Karpas-422 (cell line): ENCODE measurements around the gene TMUB1. TPM values are rescaled to one million over a fixed set of nuclear protein-coding genes. Genes with fewer than 3 reads are reported as not detected.
A peak's percentile ranks its signal among the peaks of the same experiment; 100 is the strongest.

Experiments used
- DNase-seq: peaks from one replicate; pipeline ENCODE4 v3.0.0-alpha.2; 2015
- H2AFZ ChIP-seq: fragments of 200-600 bp; sonication (generic); 2 replicates; pipeline ENCODE4 v1.6.1; 2014; ENCODE audit warnings: antibody characterized with exemption, low read length, mixed read lengths
- H3K27ac ChIP-seq: fragments of 200-600 bp; sonication (generic); 2 replicates; pipeline ENCODE4 v1.5.1; 2014; ENCODE audit warnings: mild to moderate bottlenecking, low read length, moderate library complexity
- H3K27me3 ChIP-seq: fragments of 200-600 bp; sonication (generic); 2 replicates; pipeline ENCODE4 v1.6.1; 2014; ENCODE audit warnings: low read length, mixed read lengths
- H3K36me3 ChIP-seq: fragments of 200-600 bp; sonication (generic); 2 replicates; pipeline ENCODE4 v1.6.1; 2014; ENCODE audit warnings: low read length, mixed read lengths; ENCODE audit not compliant: insufficient read depth
- H3K4me1 ChIP-seq: fragments of 200-600 bp; sonication (generic); 2 replicates; pipeline ENCODE4 v1.6.1; 2014; ENCODE audit warnings: mild to moderate bottlenecking, low read length, mixed read lengths
- H3K4me2 ChIP-seq: fragments of 200-600 bp; sonication (generic); 2 replicates; pipeline ENCODE4 v1.6.1; 2014; ENCODE audit warnings: low read length, low read depth, mild to moderate bottlenecking; ENCODE audit not compliant: poor library complexity, severe bottlenecking
- H3K4me3 ChIP-seq: fragments of 200-600 bp; sonication (generic); 2 replicates; pipeline ENCODE4 v1.5.1; 2014; ENCODE audit warnings: mild to moderate bottlenecking, antibody characterized with exemption, low read length, mixed read lengths
- H3K79me2 ChIP-seq: fragments of 200-600 bp; sonication (generic); 2 replicates; pipeline ENCODE4 v1.6.1; 2014; ENCODE audit warnings: mild to moderate bottlenecking, low read length, mixed read lengths
- H3K9ac ChIP-seq: fragments of 200-600 bp; sonication (generic); 2 replicates; pipeline ENCODE4 v1.6.0; 2014; ENCODE audit warnings: low read length
- H3K9me2 ChIP-seq: fragments of 200-600 bp; sonication (generic), shearing (Covaris generic); replicated peaks from 2 replicates; pipeline ENCODE4 v1.6.0; 2014; ENCODE audit warnings: mild to moderate bottlenecking, low read length, moderate library complexity; ENCODE audit not compliant: insufficient read depth
- H3K9me3 ChIP-seq: fragments of 300-700, 200-600 bp; sonication (generic); 2 replicates; pipeline ENCODE4 v1.6.1; 2014; ENCODE audit warnings: low read length, mixed read lengths
- H4K20me1 ChIP-seq: fragments of 200-600 bp; sonication (generic); 2 replicates; pipeline ENCODE4 v1.6.1; 2014; ENCODE audit warnings: mild to moderate bottlenecking, antibody characterized with exemption, low read length, low read depth; ENCODE audit not compliant: insufficient read depth
- total RNA-seq: library from RNA; depleted of rRNA; stranded (reverse); fragments of >200 nt; shearing (Covaris generic); gene quantifications from 2 replicates; pipeline ENCODE4 v1.2.3, GENCODE V29; 2014; ENCODE audit warnings: low replicate concordance

The TMUB1 gene
- total RNA-seq, 1 experiment from 2014 or later = 30.9 TPM

DNA sequence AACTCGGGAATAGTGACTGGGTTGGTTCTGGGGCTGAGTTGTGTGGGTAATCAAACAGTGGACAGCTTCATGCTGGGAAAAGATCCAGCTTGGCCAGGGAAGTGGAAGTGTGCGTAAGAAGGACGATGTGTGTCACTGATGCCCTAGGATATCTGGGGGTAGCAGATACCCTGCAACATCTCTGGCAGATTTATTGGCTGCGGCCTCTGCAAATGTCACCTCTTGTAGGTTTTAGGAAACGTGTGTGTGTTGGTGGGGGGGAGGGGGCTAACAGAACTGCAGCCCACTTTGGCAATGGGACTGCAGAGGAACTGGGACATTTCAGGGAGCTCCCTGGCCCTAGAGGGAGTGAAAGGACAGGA is 2.0 kb upstream of the TMUB1 start:
- Histone ChIP-seq H3K4me1 (peaks cover 32% of the 10 kb centered on the region), H3K36me3 (no peaks in the 10 kb centered on the region), H3K79me2 (peaks cover 22% of the 10 kb centered on the region), H4K20me1 (no peaks in the 10 kb centered on the region), H3K9me2 (no peaks in the 10 kb centered on the region), H3K27ac (no peak overlapping the region), H3K4me2 (no peak overlapping the region), H3K27me3 (no peaks in the 10 kb centered on the region), H2AFZ (no peak overlapping the region), H3K4me3 (no peak overlapping the region), H3K9ac (no peak overlapping the region), H3K9me3 (no peaks in the 10 kb centered on the region)
- no peak for DNase-seq

DNA sequence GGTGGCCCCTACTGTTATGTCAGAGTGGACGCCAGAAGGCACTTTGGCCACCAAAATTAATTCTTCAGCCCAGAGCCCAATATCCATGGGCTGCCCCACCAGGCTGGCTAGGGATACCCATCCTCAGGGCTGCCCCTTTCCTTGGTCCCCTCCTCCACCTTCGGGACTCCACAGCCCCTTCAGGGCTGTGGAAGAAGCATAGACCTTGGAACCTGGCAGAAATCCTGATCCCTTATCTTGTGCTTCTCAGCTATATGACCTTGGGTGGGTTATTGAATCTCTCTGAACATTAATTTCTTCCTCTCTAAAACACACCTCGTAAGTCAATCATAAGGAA is 499 bp upstream of the TMUB1 start:
- no peaks in the 10 kb centered on the region for H3K27me3 ChIP-seq
- peaks cover 4% of the 10 kb centered on the region; the same call in 1 of the 2 replicates for H4K20me1 ChIP-seq
- H3K79me2 ChIP-seq = peaks cover 37% of the 10 kb centered on the region
- H3K9ac ChIP-seq = peak overlapping the region; percentile 94
- peak overlapping the region; percentile 93 for H3K4me3 ChIP-seq
- H3K9me3 ChIP-seq = no peaks in the 10 kb centered on the region
- no peak overlapping the region for H3K27ac ChIP-seq
- H3K4me1 ChIP-seq = peaks cover 42% of the 10 kb centered on the region
- no peaks in the 10 kb centered on the region; the same call in 1 of the 2 replicates for H3K36me3 ChIP-seq
- no peak for DNase-seq
- peak overlapping the region; percentile 77 for H3K4me2 ChIP-seq
- peak overlapping the region; percentile 85 for H2AFZ ChIP-seq
- H3K9me2 ChIP-seq = no peaks in the 10 kb centered on the region

DNA sequence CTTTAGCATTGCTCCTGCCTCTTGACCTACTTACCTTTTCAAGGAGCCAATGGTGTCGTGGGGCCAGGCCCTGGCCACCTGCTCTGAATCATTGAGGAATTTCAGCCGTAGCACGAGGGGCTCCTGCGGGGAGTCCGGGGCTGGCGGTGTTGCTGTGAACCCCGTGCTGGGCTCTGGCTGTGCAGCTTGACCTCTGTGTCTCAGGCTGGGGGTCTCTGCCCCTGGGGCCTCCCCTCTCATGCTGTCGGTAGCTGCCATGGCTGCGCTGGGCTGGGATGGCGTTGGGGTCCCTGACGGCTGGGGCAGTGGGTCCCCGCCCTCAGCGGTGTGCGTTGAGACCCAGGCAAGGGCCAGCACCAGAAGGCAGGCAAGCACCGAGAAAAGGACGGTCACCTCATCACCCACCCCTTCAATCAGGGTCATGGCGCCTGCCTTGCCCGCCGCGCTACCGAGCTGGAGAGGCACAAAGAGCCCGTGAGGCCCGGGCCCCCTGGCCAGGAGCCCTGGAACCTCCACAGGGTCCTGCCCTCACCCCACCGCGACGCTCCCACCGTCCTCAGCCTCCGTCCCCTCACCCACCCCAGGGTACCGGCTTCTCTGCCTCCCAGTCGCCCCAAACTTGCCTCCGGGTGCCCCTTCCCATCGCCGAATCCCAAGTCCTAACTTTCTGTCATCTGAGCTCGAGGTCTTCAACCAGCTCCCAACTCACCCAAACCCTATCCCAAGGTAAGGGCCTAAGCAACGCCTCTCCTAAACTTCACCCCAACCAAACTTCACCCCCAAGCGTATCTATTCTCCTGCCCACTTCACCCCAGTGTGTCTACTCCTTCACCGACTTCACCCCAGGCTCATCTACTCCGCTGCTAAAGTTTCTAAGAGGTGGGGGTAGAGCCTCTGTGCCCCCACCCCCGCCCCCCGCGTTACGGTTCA is 887 bp downstream of the TMUB1 start:
- no peaks in the 10 kb centered on the region for H3K9me2 ChIP-seq
- no peak for DNase-seq
- H2AFZ ChIP-seq = peak overlapping the region; percentile 85; the same call in 1 of the 2 replicates
- peaks cover 41% of the 10 kb centered on the region for H3K79me2 ChIP-seq
- H3K36me3 ChIP-seq = no peaks in the 10 kb centered on the region; the same call in 1 of the 2 replicates
- H4K20me1 ChIP-seq = peaks cover 4% of the 10 kb centered on the region; the same call in 1 of the 2 replicates
- no peaks in the 10 kb centered on the region for H3K9me3 ChIP-seq
- peak overlapping the region; percentile 77 for H3K4me2 ChIP-seq
- peak overlapping the region; percentile 93 for H3K4me3 ChIP-seq
- H3K9ac ChIP-seq = peak overlapping the region; percentile 94
- peak overlapping the region; percentile 63 for H3K27ac ChIP-seq
- H3K4me1 ChIP-seq = peaks cover 45% of the 10 kb centered on the region
- H3K27me3 ChIP-seq = no peaks in the 10 kb centered on the region

DNA sequence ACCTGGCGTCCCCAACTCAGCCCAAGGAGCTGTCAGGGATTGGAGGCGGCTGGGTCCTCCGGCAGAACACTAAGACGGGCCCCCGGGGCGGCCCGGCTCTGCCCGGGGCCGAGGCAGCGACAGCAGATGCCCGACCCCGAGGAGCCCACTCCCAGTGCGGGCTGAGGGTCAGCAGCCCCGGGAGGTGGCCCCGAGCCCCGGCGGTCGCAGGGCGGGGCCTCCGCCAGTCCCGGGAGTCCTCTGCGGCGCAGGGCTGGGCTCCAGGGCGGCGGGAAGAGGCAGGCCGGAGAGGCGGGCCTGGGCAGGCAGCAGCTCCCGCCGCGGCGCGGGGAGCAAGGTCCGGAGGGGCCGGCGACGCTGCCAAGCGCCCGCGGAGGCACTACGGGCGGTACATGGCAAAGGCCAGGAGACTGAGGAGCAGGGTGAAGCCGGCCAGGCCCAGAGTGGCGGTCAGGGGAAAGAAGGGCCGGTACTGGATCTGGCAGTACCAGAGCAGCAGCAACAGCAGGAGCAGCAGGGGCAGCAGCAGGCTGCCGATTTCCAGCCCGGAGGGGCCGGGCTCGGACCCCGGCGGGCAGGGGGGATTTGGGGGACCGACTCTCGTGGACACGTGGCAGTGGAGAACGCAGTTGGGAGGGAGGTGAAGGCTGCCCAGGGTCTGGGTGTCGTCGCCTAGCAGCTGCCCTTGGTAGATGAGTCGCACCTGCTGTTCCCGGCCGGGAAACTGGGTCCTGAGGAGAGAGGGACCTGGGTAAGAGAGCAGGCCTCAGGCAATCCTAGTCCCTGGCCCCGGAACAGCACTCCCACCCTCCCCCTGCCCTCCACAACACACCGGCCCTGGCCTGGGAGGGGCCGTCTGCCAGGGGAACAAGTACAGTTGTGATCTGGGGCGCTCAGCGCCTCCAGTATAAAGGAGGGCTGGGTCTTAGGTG is 1.9 kb downstream of the TMUB1 start:
- H3K79me2 ChIP-seq = peaks cover 41% of the 10 kb centered on the region
- peaks cover 2% of the 10 kb centered on the region; the same call in 1 of the 2 replicates for H3K36me3 ChIP-seq
- H3K27ac ChIP-seq = no peak overlapping the region
- peak overlapping the region; percentile 94 for H3K9ac ChIP-seq
- no peaks in the 10 kb centered on the region for H3K9me3 ChIP-seq
- H3K27me3 ChIP-seq = no peaks in the 10 kb centered on the region
- H3K9me2 ChIP-seq = no peaks in the 10 kb centered on the region
- peak overlapping the region; percentile 93; the same call in 1 of the 2 replicates for H3K4me3 ChIP-seq
- H3K4me2 ChIP-seq = peak overlapping the region; percentile 77
- no peak for DNase-seq
- H4K20me1 ChIP-seq = peaks cover 4% of the 10 kb centered on the region; the same call in 1 of the 2 replicates
- H2AFZ ChIP-seq = no peak overlapping the region
- H3K4me1 ChIP-seq = peaks cover 45% of the 10 kb centered on the region

DNA sequence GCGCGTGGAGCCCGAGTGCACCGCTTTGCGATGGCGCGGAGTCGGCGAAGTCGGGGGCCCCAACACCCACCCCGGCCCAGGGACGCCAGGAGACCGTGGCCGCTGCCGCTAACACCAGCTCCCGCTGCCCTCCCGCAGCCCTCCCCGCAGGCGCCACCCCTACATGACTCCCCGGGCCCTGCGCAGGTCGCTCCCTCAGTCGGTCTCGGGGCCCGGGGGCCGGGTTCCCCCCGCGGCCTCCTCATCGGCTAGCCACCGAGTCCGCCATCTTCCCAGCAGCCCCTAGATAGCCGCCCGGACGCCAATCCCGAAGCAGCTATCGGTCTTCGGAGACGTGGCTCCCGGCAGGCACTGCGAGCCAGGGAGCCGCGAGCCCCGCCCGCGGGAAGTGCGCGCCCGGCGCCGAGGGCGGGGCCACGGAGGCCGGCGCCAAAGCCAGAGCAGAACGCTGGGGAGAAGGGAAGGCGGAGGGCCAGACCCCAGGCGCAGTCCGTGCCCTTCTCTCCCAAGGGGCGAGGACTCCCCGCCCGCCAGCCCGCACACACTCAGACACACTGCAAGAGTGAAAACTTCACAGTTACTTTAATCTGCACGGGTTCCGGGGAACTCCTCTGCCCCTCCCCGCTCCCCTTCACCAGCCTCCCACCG is 2.6 kb downstream of the TMUB1 start, which contains the start of gene FASTK:
FASTK (minus strand) TSS at position 288 of the 648 bp plus-strand sequence; CDS start at position 245, 43 bp downstream.
- Histone ChIP-seq H2AFZ (no peak within 1 kb of the TSS; the same call in 1 of the 2 replicates), H3K27me3 (no peaks in the 10 kb centered on the region), H3K4me1 (peaks cover 45% of the 10 kb centered on the region), H3K79me2 (peaks cover 41% of the 10 kb centered on the region), H3K9me3 (no peaks in the 10 kb centered on the region), H3K4me2 (peak within 1 kb of the TSS; percentile 77), H4K20me1 (peaks cover 4% of the 10 kb centered on the region; the same call in 1 of the 2 replicates), H3K9ac (peak within 1 kb of the TSS; percentile 94), H3K9me2 (no peaks in the 10 kb centered on the region), H3K36me3 (peaks cover 2% of the 10 kb centered on the region), H3K27ac (peak within 1 kb of the TSS; percentile 51; the same call in 1 of the 2 replicates), H3K4me3 (peak within 1 kb of the TSS; percentile 93)
- peak; percentile 95 for DNase-seq

DNA sequence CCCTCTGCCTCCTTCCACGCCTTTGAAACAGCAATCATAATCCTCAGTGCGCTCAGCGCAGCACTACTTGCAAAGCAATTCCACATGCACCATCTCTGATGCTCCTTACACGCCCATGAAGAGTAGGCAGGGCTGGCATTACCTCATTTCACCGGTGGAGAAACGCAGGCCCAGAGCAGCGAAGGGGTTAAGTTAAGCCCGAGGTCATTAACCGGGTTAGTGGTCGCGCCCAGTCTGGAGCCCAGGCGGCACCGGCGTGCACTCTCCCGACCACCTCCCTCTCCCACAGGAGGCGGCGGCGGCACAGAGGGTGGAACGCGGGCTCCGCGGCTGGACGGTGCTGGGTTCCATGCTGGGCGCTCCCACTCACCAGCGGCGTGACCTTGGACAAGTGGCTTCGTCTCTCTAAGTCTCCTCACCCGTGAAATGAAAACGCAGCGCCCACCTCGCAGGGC is 3.2 kb downstream of the TMUB1 start:
- H3K9me2 ChIP-seq = no peaks in the 10 kb centered on the region
- peak overlapping the region; percentile 94 for H3K9ac ChIP-seq
- peaks cover 43% of the 10 kb centered on the region for H3K4me1 ChIP-seq
- H3K27ac ChIP-seq = peak overlapping the region; percentile 51; the same call in 1 of the 2 replicates
- H3K4me3 ChIP-seq = peak overlapping the region; percentile 93
- no peak overlapping the region; the same call in 1 of the 2 replicates for H2AFZ ChIP-seq
- H3K79me2 ChIP-seq = peaks cover 41% of the 10 kb centered on the region
- no peaks in the 10 kb centered on the region for H3K9me3 ChIP-seq
- peaks cover 4% of the 10 kb centered on the region; the same call in 1 of the 2 replicates for H4K20me1 ChIP-seq
- DNase-seq = peak; percentile 55
- peak overlapping the region; percentile 77 for H3K4me2 ChIP-seq
- peaks cover 2% of the 10 kb centered on the region for H3K36me3 ChIP-seq
- H3K27me3 ChIP-seq = no peaks in the 10 kb centered on the region

DNA sequence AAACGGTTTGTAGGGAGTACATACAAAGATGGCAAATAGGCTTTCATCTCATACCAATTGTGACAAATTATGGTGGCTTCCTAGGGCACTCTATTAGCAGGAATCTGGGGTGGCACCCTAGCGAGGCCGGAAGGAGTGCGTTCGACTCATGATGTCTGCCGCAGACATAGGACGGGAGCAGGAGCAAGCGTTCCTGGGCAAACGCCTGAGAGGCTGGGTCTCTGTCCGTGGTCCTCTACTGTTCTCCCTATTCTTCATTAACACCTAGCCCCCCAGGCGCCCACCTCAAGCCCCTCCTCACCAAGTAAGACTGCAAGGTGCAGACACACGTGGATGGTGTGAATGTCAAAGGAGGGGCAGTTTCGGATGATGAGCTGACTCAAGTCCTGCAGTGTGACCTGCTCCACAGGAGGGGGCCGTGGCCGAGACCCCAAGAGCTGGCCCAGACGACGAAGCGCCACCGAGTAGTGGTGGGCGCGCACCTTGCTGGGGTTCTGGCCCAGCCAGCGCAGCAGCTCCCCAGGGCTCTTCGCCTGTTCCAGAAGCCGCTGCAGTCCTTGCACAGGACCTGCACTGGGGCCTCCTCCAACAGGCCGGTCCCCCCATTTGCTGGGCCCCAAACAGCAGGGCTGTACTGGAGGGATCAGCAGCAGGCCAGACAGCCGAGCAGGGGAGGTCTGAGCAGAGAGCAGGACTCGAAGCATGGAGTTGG is 3.9 kb downstream of the TMUB1 start:
- Histone ChIP-seq H3K9me3 (no peaks in the 10 kb centered on the region), H3K4me1 (peaks cover 39% of the 10 kb centered on the region), H3K79me2 (peaks cover 41% of the 10 kb centered on the region), H2AFZ (no peak overlapping the region), H4K20me1 (peaks cover 4% of the 10 kb centered on the region; the same call in 1 of the 2 replicates), H3K4me3 (peak overlapping the region; percentile 93), H3K27me3 (no peaks in the 10 kb centered on the region), H3K27ac (no peak overlapping the region), H3K36me3 (peaks cover 2% of the 10 kb centered on the region), H3K4me2 (peak overlapping the region; percentile 77), H3K9me2 (no peaks in the 10 kb centered on the region), H3K9ac (peak overlapping the region; percentile 94)
- no peak for DNase-seq
